Cardiac muscle cell (in vitro differentiated cells and primary cell): Measurements from ENCODE around the gene MVD. TPM values are rescaled to one million over a fixed set of nuclear protein-coding genes. Genes with fewer than 3 reads are reported as not detected.

Source experiments
- DNase-seq, 2 donors: peaks; one replicate each; pipeline versions ENCODE4 v3.0.0 to v3.0.0-alpha.2; 2010 to 2017; ENCODE audit warnings: low read depth in 1 of 2, low spot score in 1 of 2
- H3K27ac ChIP-seq: fragments of 200-600 bp; sonication (generic); 2 replicates; pipeline ENCODE4 v1.5.1; 2016
- H3K27me3 ChIP-seq: fragments of 200-600 bp; sonication (generic); 2 replicates; pipeline ENCODE4 v1.6.0; 2016; ENCODE audit warnings: control low read depth
- H3K36me3 ChIP-seq: fragments of 200-600 bp; sonication (generic); 2 replicates; pipeline ENCODE4 v1.5.1; 2016; ENCODE audit warnings: control low read depth
- H3K4me1 ChIP-seq: fragments of 200-600 bp; sonication (generic); 2 replicates; pipeline ENCODE4 v1.8.1; 2017; ENCODE audit warnings: low read depth, mild to moderate bottlenecking, mixed run types
- H3K4me3 ChIP-seq: fragments of 200-600 bp; sonication (generic); 2 replicates; pipeline ENCODE4 v1.5.1; 2016; ENCODE audit warnings: mild to moderate bottlenecking
- H3K9me3 ChIP-seq: fragments of 200-600 bp; sonication (generic); 2 replicates; pipeline ENCODE4 v1.5.1; 2017; ENCODE audit warnings: low read depth, mild to moderate bottlenecking, control low read depth
- CTCF ChIP-seq: IDR thresholded peaks from 2 replicates; pipeline ENCODE4 v1.5.1; 2012; ENCODE audit warnings: low read depth, mild to moderate bottlenecking, low read length
- polyA plus RNA-seq: library from polyadenylated mRNA; unstranded; fragments of >200 nt; fragmentation: Nextera tagmentation; extraction: Ambion mirVana; gene quantifications from 2 replicates; pipeline ENCODE4 v1.2.1, GENCODE V29; 2016
- total RNA-seq: library from RNA; depleted of rRNA; stranded (reverse); fragments of >200 nt; gene quantifications from 2 replicates; pipeline ENCODE4 v1.2.3, GENCODE V29; 2016

The MVD gene
- total and polyA plus RNA-seq, 2 experiments from 2014 or later: 65.0 to 192 TPM

GRCh38 chr16:88661468-88661867, 1.4 kb downstream of the MVD start:
- no peak for TF ChIP-seq CTCF
- Histone ChIP-seq H3K4me3 (no peak overlapping the region), H3K27me3 (no peaks in the 10 kb centered on the region), H3K4me1 (peaks cover 4% of the 10 kb centered on the region), H3K9me3 (no peaks in the 10 kb centered on the region), H3K27ac (no peak overlapping the region), H3K36me3 (no peaks in the 10 kb centered on the region)
- DNase-seq: no peak

GRCh38 chr16:88659160-88659559, 3.7 kb downstream of the MVD start:
- no peaks in the 10 kb centered on the region for H3K27me3 ChIP-seq
- H3K4me3 ChIP-seq: no peak overlapping the region
- TF ChIP-seq CTCF: no peak
- DNase-seq: no peak
- no peaks in the 10 kb centered on the region for H3K9me3 ChIP-seq
- H3K27ac ChIP-seq: no peak overlapping the region
- H3K36me3 ChIP-seq: peaks cover 8% of the 10 kb centered on the region
- H3K4me1 ChIP-seq: peaks cover 4% of the 10 kb centered on the region

- no peak for TF ChIP-seq CTCF
- no peaks in the 10 kb centered on the region for H3K27me3 ChIP-seq
- peaks cover 8% of the 10 kb centered on the region for H3K36me3 ChIP-seq
- H3K9me3 ChIP-seq: no peaks in the 10 kb centered on the region
- no peak overlapping the region for H3K4me3 ChIP-seq
- peaks cover 4% of the 10 kb centered on the region for H3K4me1 ChIP-seq
- DNase-seq: no peak
- no peak overlapping the region for H3K27ac ChIP-seq
Measured at GRCh38 chr16:88658714-88659113, 4.2 kb downstream of the MVD start.

GRCh38 chr16:88657371-88657770, 5.5 kb downstream of the MVD start:
- no peak for TF ChIP-seq CTCF
- Histone ChIP-seq H3K27ac (no peak overlapping the region), H3K36me3 (peaks cover 8% of the 10 kb centered on the region), H3K4me1 (peaks cover 4% of the 10 kb centered on the region), H3K4me3 (no peak overlapping the region), H3K27me3 (no peaks in the 10 kb centered on the region), H3K9me3 (no peaks in the 10 kb centered on the region)
- no peak for DNase-seq

GRCh38 chr16:88656291-88656980, 6.5 kb downstream of the MVD start:
- Histone ChIP-seq H3K9me3 (no peaks in the 10 kb centered on the region), H3K27me3 (no peaks in the 10 kb centered on the region), H3K27ac (no peak overlapping the region), H3K36me3 (peaks cover 8% of the 10 kb centered on the region), H3K4me1 (peaks cover 6% of the 10 kb centered on the region), H3K4me3 (no peak overlapping the region)
- TF ChIP-seq CTCF: no peak
- no peak for DNase-seq
